GM18511 (cell line): ENCODE results near the gene STPG4.

Experiments
- ATAC-seq: cut with Tn5 transposase; IDR thresholded peaks from one replicate; pipeline ENCODE4 v1.9.1; 2021; ENCODE audit warnings: mild to moderate bottlenecking, moderate library complexity; ENCODE audit not compliant: unreplicated experiment

The STPG4 gene

GRCh38 chr2:47073217-47073616 lies 81.9 kb downstream of the STPG4 start:
- ATAC-seq, result no peak

GRCh38 chr2:47072728-47073191 lies 82.3 kb downstream of the STPG4 start:
- ATAC-seq, result no peak

GRCh38 chr2:47072018-47072691 lies 83.0 kb downstream of the STPG4 start:
- ATAC-seq, result no peak

- peak; percentile 77 for ATAC-seq
Observed at GRCh38 chr2:47070920-47071824, 83.9 kb downstream of the STPG4 start.

- no peak for ATAC-seq
Observed at GRCh38 chr2:47070155-47070919, 84.8 kb downstream of the STPG4 start.

- no peak for ATAC-seq
Observed at GRCh38 chr2:47069628-47070154, 85.4 kb downstream of the STPG4 start.

- no peak for ATAC-seq
Observed at GRCh38 chr2:47068981-47069627, 86.0 kb downstream of the STPG4 start.

- no peak for ATAC-seq
Observed at GRCh38 chr2:47067788-47068407, 87.2 kb downstream of the STPG4 start.

- no peak for ATAC-seq
Observed at GRCh38 chr2:47065771-47066380, 89.2 kb downstream of the STPG4 start.

- ATAC-seq, result no peak
Observed at GRCh38 chr2:47065343-47065742, 89.8 kb downstream of the STPG4 start.

- ATAC-seq, result no peak
Observed at GRCh38 chr2:47064106-47064505, 91.0 kb downstream of the STPG4 start.

GRCh38 chr2:47063538-47063930 lies 91.6 kb downstream of the STPG4 start:
- no peak for ATAC-seq

GRCh38 chr2:47062681-47063537 lies 92.2 kb downstream of the STPG4 start:
- no peak for ATAC-seq

- no peak for ATAC-seq
Observed at GRCh38 chr2:47061944-47062678, 93.0 kb downstream of the STPG4 start.

GRCh38 chr2:47060652-47061170 lies 94.4 kb downstream of the STPG4 start:
- no peak for ATAC-seq

- peak; percentile 58 for ATAC-seq
Observed at GRCh38 chr2:47058003-47058931, 96.8 kb downstream of the STPG4 start.

- ATAC-seq, result peak; percentile 29
Observed at GRCh38 chr2:47057687-47058002, 97.5 kb downstream of the STPG4 start.
